GM12878 (cell line): Measurements from ENCODE around the gene NFE2L1. TPM values are rescaled to one million over a fixed set of nuclear protein-coding genes. Genes with fewer than 3 reads are reported as not detected.

Experiments used
- ASH2L ChIP-seq: fragments of 300-600, 200-600 bp; sonication (generic); IDR thresholded peaks from 2 replicates; pipeline ENCODE4 v1.6.1; 2017; ENCODE audit warnings: low read depth, mild to moderate bottlenecking, borderline replicate concordance
- ATF7 ChIP-seq: fragments of 450-650 bp; IDR thresholded peaks from 2 replicates; pipeline ENCODE4 v1.6.1; 2016; ENCODE audit warnings: low read depth, mild to moderate bottlenecking
- BCL3 ChIP-seq: IDR thresholded peaks from 2 replicates; pipeline ENCODE4 v1.6.1; 2011; ENCODE audit warnings: borderline replicate concordance, low read depth, mild to moderate bottlenecking, moderate library complexity, low read length; ENCODE audit not compliant: insufficient read depth, poor library complexity, severe bottlenecking
- BMI1 ChIP-seq: fragments of 450-650 bp; IDR thresholded peaks from 2 replicates; pipeline ENCODE4 v1.6.1; 2016; ENCODE audit warnings: mild to moderate bottlenecking, moderate library complexity, borderline replicate concordance
- CHD2 ChIP-seq: IDR thresholded peaks from 2 replicates; pipeline ENCODE4 v1.6.1; 2011; ENCODE audit warnings: low read depth, low read length, improper control_type of control experiment, borderline replicate concordance
- JUND ChIP-seq: IDR thresholded peaks from 2 replicates; pipeline ENCODE4 v1.6.1; 2012; ENCODE audit warnings: low read depth, mild to moderate bottlenecking, low read length, improper control_type of control experiment, moderate library complexity
- KLF5 ChIP-seq: fragments of 450-650 bp; IDR thresholded peaks from 2 replicates; pipeline ENCODE4 v1.6.1; 2014; ENCODE audit warnings: mild to moderate bottlenecking; ENCODE audit not compliant: partially characterized antibody
- MTA2 ChIP-seq: fragments of 450-650 bp; IDR thresholded peaks from 2 replicates; pipeline ENCODE4 v1.6.1; 2016; ENCODE audit warnings: low read depth, mild to moderate bottlenecking, moderate library complexity
- MYB ChIP-seq: fragments of 150-350 bp; IDR thresholded peaks from 2 replicates; pipeline ENCODE4 v1.6.1; 2014; ENCODE audit warnings: mild to moderate bottlenecking, low read depth, low read length, borderline replicate concordance
- NKRF ChIP-seq: fragments of 450-650 bp; conservative IDR thresholded peaks from 2 replicates; pipeline ENCODE4 v1.6.1; 2017; ENCODE audit warnings: mild to moderate bottlenecking, moderate library complexity
- POLR2AphosphoS5 ChIP-seq: IDR thresholded peaks from 2 replicates; pipeline ENCODE4 v1.6.1; 2011; ENCODE audit warnings: mild to moderate bottlenecking, low read length, inconsistent platforms
- RAD21 ChIP-seq: IDR thresholded peaks from 2 replicates; pipeline ENCODE4 v1.6.1; 2011; ENCODE audit warnings: mild to moderate bottlenecking, low read depth, low read length, moderate library complexity; ENCODE audit not compliant: insufficient read depth
- RCOR1 ChIP-seq: conservative IDR thresholded peaks from 2 replicates; pipeline ENCODE4 v1.6.1; 2012; ENCODE audit warnings: low read depth, low read length, improper control_type of control experiment
- RUNX3 ChIP-seq: IDR thresholded peaks from 2 replicates; pipeline ENCODE4 v1.6.1; 2012; ENCODE audit warnings: low read length, inconsistent platforms
- SIX5 ChIP-seq: IDR thresholded peaks from 2 replicates; pipeline ENCODE4 v1.6.1; 2011; ENCODE audit warnings: mild to moderate bottlenecking, low read depth, low read length, moderate library complexity; ENCODE audit not compliant: severe bottlenecking
- SKIL ChIP-seq: fragments of 450-650 bp; IDR thresholded peaks from 2 replicates; pipeline ENCODE4 v1.6.1; 2017; ENCODE audit warnings: mild to moderate bottlenecking, low read depth, inconsistent platforms; ENCODE audit not compliant: poor library complexity, severe bottlenecking
- SMARCA5 ChIP-seq: fragments of 450-650 bp; IDR thresholded peaks from 2 replicates; pipeline ENCODE4 v1.6.1; 2017; ENCODE audit warnings: mild to moderate bottlenecking
- SMC3 ChIP-seq: IDR thresholded peaks from 2 replicates; pipeline ENCODE4 v1.6.1; 2011; ENCODE audit warnings: low read length, improper control_type of control experiment, borderline replicate concordance
- TAF1 ChIP-seq: IDR thresholded peaks from 2 replicates; pipeline ENCODE4 v1.6.1; 2011; ENCODE audit warnings: mild to moderate bottlenecking, low read depth, low read length, borderline replicate concordance
- TCF7 ChIP-seq: IDR thresholded peaks from 2 replicates; pipeline ENCODE4 v1.6.1; 2014; ENCODE audit warnings: antibody characterized with exemption, borderline replicate concordance
- ZBTB40 ChIP-seq: fragments of 450-650 bp; IDR thresholded peaks from 2 replicates; pipeline ENCODE4 v1.6.1; 2016; ENCODE audit warnings: mild to moderate bottlenecking, moderate library complexity, borderline replicate concordance
- polyA plus RNA-seq, 11 experiments: library from polyadenylated mRNA; depleted of rRNA in 4 of 11; unstranded in 6 of 11; stranded (reverse) in 5 of 11; fragments of >200 nt; fragmentation: Nextera tagmentation in 4 of 11; fragmentation: Illumina TruSeq in 1 of 11; extraction: Ambion mirVana in 4 of 11; extraction: Trizol in 1 of 11; gene quantifications; 1 replicate in 1 of 11; 2 replicates in 10 of 11; pipeline versions ENCODE4 v1.2.1 to v1.2.3, GENCODE V29; 2011 to 2016; ENCODE audit warnings: inconsistent platforms in 2 of 11, missing spikeins in 2 of 11, low read depth in 1 of 11
- total RNA-seq, 4 experiments: library from RNA; depleted of rRNA in 3 of 4; stranded (reverse); fragments of >200 nt in 3 of 4; fragmentation: Illumina TruSeq in 1 of 4; extraction: Trizol in 1 of 4; gene quantifications; 2 replicates each; pipeline versions ENCODE4 v1.2.1 to v1.2.3, GENCODE V29; 2013 to 2021

Gene NFE2L1
- total and polyA plus RNA-seq, 10 of the 15 experiments (the other 5 are each of a cell fraction or from before 2014, with no cell fraction given) = 3.8 to 104 (median 26.4) TPM

GRCh38 chr17:48002266-48002915 is 45.8 kb upstream of the NFE2L1 start (continued):
- TF ChIP-seq POLR2AphosphoS5 = peak; percentile 53; the same call in 1 of the 2 replicates
- peak; percentile 72; the same call in 1 of the 2 replicates for TF ChIP-seq MTA2
- peak; percentile 44 for TF ChIP-seq BCL3
- TF ChIP-seq RCOR1 = no peak
- TF ChIP-seq SIX5 = no peak
- TF ChIP-seq SMC3 = no peak
- TF ChIP-seq NKRF = no peak
- TF ChIP-seq SMARCA5 = peak; percentile 59; the same call in 1 of the 2 replicates
- no peak; the same call in 1 of the 2 replicates for TF ChIP-seq CHD2
- no peak for TF ChIP-seq TCF7
- TF ChIP-seq ATF7 = peak; percentile 56; the same call in 1 of the 2 replicates
- TF ChIP-seq RUNX3 = peak; percentile 63
- no peak for TF ChIP-seq BMI1
- no peak for TF ChIP-seq KLF5
- TF ChIP-seq MYB = no peak
- no peak for TF ChIP-seq JUND
- no peak for TF ChIP-seq ASH2L
- TF ChIP-seq TAF1 = peak; percentile 17; the same call in 1 of the 2 replicates
- no peak for TF ChIP-seq RAD21
- no peak for TF ChIP-seq ZBTB40
- TF ChIP-seq SKIL = peak; percentile 50
